LNCaP clone FGC (cell line): ENCODE results near the gene FNDC3B.

ENCODE experiments used
- DNase-seq: peaks from one replicate; pipeline ENCODE4 v3.0.0-alpha.2; 2011; ENCODE audit warnings: low read depth
- H3K4me3 ChIP-seq: 2 replicates; pipeline ENCODE4 v1.5.1; 2011; ENCODE audit warnings: mild to moderate bottlenecking, low read depth, low read length, control low read depth
- TF ChIP-seq, protein P1 (sequence below): IDR thresholded peaks from 2 replicates; pipeline ENCODE4 v1.5.1; 2012; ENCODE audit warnings: mild to moderate bottlenecking; ENCODE audit not compliant: control insufficient read depth, insufficient read depth; ENCODE audit errors: extremely low read depth

The FNDC3B gene

GRCh38 chr3:172044833-172045585 lies 5.6 kb downstream of the FNDC3B start:
- TF ChIP-seq, protein P1, sequence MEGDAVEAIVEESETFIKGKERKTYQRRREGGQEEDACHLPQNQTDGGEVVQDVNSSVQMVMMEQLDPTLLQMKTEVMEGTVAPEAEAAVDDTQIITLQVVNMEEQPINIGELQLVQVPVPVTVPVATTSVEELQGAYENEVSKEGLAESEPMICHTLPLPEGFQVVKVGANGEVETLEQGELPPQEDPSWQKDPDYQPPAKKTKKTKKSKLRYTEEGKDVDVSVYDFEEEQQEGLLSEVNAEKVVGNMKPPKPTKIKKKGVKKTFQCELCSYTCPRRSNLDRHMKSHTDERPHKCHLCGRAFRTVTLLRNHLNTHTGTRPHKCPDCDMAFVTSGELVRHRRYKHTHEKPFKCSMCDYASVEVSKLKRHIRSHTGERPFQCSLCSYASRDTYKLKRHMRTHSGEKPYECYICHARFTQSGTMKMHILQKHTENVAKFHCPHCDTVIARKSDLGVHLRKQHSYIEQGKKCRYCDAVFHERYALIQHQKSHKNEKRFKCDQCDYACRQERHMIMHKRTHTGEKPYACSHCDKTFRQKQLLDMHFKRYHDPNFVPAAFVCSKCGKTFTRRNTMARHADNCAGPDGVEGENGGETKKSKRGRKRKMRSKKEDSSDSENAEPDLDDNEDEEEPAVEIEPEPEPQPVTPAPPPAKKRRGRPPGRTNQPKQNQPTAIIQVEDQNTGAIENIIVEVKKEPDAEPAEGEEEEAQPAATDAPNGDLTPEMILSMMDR, result no peak
- H3K4me3 ChIP-seq, result no peak overlapping the region
- no peak for DNase-seq

DNA sequence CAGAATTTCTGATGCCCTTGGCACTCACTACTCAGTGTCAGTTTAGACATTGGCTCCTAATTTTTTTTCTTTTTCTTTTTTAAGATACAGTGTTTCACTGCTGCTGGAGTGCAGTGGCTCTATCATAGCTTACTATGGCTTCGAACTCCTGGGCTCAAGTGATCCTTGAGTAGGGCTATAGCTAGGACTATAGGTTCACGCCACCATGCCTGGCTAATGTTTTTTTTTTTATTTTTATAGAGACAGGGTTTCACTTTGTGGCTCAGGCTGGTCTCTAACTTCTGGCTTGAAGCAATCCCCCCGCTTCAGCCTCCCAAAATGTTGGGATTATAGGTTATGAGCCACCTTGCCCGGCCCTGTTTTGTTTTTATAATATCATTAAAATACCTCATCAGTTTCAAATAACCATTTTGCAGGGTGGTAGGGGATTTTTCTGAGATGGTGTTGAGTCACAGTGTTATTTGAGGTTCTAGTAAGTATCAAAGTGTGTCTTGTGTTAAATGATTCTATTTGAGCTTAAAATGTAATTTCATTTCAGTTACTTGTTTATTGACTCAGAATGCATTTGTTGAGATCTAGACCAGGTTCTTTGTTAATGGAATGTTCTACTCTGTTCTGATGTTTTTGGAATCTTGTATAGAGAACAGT lies 7.0 kb downstream of the FNDC3B start:
- no peak for DNase-seq
- no peak overlapping the region for H3K4me3 ChIP-seq
- TF ChIP-seq, protein P1, result no peak

DNA sequence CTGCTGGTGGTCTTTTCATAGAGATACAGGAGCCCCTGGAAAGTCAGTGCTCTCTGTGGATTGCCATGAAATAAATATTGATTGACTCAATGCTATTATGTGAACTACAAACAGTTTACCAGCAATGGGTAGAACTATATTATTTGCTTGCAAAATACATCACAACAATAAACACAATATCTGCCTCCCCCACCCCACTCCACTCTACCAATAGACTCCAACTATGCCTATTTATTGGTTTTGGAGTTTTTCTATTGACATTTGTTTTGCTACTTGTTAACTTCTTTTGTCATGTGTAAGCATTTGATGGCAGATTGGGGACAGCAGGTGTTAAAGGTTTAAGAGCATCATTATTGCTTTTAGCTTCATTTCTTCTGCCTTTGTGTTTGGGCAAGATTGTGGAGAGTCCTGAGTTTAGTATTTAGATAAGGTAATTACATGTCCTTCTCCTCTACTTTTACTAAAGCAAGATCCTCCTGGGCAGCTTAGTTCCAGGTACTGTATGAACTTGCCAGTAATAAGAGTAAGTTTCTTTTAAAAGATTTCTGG lies 8.3 kb downstream of the FNDC3B start:
- TF ChIP-seq, protein P1, result no peak
- DNase-seq, result no peak
- no peak overlapping the region for H3K4me3 ChIP-seq

DNA sequence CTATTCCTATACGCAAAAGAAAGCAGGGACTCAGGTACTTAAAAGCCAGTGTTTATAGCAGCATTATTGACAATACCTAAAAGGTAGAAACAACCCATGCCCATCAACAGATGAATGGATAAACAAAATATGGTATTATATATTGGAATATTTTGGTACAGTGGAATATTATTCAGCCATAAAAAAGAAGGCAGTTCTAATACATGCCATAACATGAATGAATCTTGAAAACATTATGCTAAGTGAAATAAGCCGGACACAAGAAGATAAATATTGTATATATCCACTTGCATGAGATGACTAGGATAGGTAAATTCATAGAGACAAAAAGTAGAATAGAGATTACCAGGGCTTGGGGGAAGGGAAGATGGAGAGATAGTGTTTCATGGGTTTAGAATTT lies 9.2 kb downstream of the FNDC3B start:
- TF ChIP-seq, protein P1, result no peak
- no peak overlapping the region for H3K4me3 ChIP-seq
- no peak for DNase-seq

DNA sequence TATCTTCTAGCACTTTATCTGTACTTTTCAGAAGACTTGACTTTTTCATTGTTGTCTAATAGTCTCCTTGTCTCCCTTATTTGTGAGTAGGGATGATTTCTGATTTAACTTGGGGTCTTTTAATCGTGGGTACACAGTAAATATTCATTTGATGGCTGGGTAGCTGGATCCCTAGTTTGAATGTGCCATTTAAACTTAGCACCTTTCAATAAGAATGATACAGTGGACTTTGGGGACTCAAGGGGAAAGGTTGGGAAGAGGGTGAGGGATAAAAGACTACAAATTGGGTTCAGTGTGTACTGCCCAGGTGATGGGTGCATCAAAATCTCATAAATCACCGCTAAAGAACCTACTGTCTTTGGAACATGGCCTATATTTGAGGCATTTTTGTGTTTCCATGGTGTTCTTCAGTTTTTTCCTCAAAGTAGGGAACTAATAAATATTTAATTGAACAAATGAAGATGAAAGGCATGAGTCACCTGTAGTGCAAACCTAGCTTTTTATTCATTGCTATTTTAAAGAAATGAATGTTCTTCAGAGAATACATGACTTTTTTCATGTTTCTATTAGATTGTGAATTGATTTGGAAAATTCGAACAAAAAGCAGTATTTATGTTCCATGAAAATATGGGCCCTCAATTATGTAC lies 12.1 kb downstream of the FNDC3B start:
- H3K4me3 ChIP-seq, result no peak overlapping the region
- DNase-seq, result no peak
- TF ChIP-seq, protein P1, result no peak

DNA sequence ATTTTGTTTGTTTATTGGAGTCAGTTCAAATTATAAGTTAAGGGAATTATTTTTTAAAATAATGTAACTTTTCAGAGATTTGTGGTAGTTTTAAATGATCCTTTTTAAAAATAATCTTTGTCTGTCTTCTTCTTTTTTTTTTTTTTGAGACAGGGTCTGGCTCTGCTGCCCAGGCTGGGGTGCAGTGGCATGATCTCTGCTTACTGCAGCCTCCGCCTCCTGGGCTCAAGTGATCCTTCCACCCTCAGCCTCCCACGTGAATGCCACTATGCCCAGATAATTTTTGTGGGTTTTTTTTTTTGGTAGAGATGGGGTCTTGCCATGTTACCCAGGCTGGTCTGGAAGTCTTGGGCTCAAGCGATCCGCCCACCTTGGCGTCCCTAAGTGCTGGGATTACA lies 12.6 kb downstream of the FNDC3B start:
- TF ChIP-seq, protein P1, result no peak
- no peak for DNase-seq
- no peak overlapping the region for H3K4me3 ChIP-seq
